Spleen (tissue), 11 donors: ENCODE measurements around the gene FBLN2. TPM values are rescaled to one million over a fixed set of nuclear protein-coding genes. Genes with fewer than 3 reads are reported as not detected.
A peak's percentile ranks its signal among the peaks of the same experiment; 100 is the strongest.

Source experiments
- DNase-seq: peaks from one replicate; pipeline ENCODE4 v3.0.0-alpha.2; 2020
- H3K27ac ChIP-seq, 8 donors: fragments of 200-600 bp; sonication (generic) in 7 of 8; 1 replicate in 4 of 8; 2 replicates in 4 of 8; pipeline versions ENCODE4 v1.5.0 to v1.8.0; 2016 to 2021; ENCODE audit warnings: inconsistent platforms in 4 of 8, mild to moderate bottlenecking in 4 of 8, moderate library complexity in 1 of 8
- H3K27me3 ChIP-seq, 7 donors: fragments of 200-600 bp; sonication (generic) in 6 of 7; replicated peaks in 1 of 7; 1 replicate in 4 of 7; 2 replicates in 3 of 7; pipeline versions ENCODE4 v1.5.0 to v1.8.0; 2016 to 2021; ENCODE audit warnings: inconsistent platforms in 3 of 7, mild to moderate bottlenecking in 1 of 7
- H3K36me3 ChIP-seq, 6 donors: fragments of 200-600 bp; sonication (generic) in 5 of 6; 1 replicate in 4 of 6; 2 replicates in 2 of 6; pipeline versions ENCODE4 v1.5.0 to v1.8.0; 2016 to 2021; ENCODE audit warnings: inconsistent platforms in 2 of 6
- H3K4me1 ChIP-seq, 6 donors: fragments of 200-600 bp; sonication (generic) in 5 of 6; 1 replicate in 3 of 6; 2 replicates in 3 of 6; pipeline versions ENCODE4 v1.5.0 to v1.8.0; 2016 to 2021; ENCODE audit warnings: inconsistent platforms in 3 of 6
- H3K4me3 ChIP-seq, 8 donors: fragments of 200-600 bp; sonication (generic) in 7 of 8; 1 replicate in 4 of 8; 2 replicates in 4 of 8; pipeline versions ENCODE4 v1.5.0 to v1.8.0; 2016 to 2021; ENCODE audit warnings: inconsistent platforms in 4 of 8, mild to moderate bottlenecking in 4 of 8, moderate library complexity in 2 of 8
- H3K9me3 ChIP-seq, 8 donors: fragments of 200-600 bp; sonication (generic) in 7 of 8; 1 replicate in 4 of 8; 2 replicates in 4 of 8; pipeline versions ENCODE4 v1.5.0 to v1.8.0; 2016 to 2021; ENCODE audit warnings: inconsistent platforms in 4 of 8
- CTCF ChIP-seq, 11 experiments: fragments of 200-600 bp in 7 of 11; fragments of 450-650 bp in 4 of 11; sonication (generic) in 4 of 11; IDR thresholded peaks in 8 of 11; conservative IDR thresholded peaks in 3 of 11; 1 replicate in 7 of 11; 2 replicates in 4 of 11; pipeline versions ENCODE4 v1.4.0 to v1.8.0; 2016 to 2021; ENCODE audit warnings: antibody characterized with exemption in 11 of 11, inconsistent platforms in 4 of 11, mild to moderate bottlenecking in 1 of 11
- POLR2A ChIP-seq, 3 donors: fragments of 450-650 bp; IDR thresholded peaks; one replicate each; pipeline ENCODE4 v1.5.1; 2017; ENCODE audit warnings: antibody characterized with exemption in 3 of 3, mild to moderate bottlenecking in 1 of 3
- POLR2AphosphoS5 ChIP-seq, 3 donors: sonication (generic); formaldehyde crosslinking; IDR thresholded peaks; one replicate each; pipeline ENCODE4 v1.5.1; 2017; ENCODE audit warnings: antibody characterized with exemption in 3 of 3
- WGBS, 5 donors: extraction: QIAGEN DNeasy Blood & Tissue Kit in 3 of 5; methylation state at CpG; one replicate each; pipeline versions ENCODE4 v1.1.5 to v1.1.7; 2013 to 2018; 5-methylcytosine and 5-hydroxymethylcytosine counted together
- intact Hi-C: fragments of 100-400 bp; cut with DNase I; formaldehyde crosslinking; loops from one replicate; pipeline ENCODE4 v1.15.0; 2023; ENCODE audit warnings: low total_unique reads
- polyA plus RNA-seq, 3 donors: library from polyadenylated mRNA; stranded (reverse); fragments of 200-250 nt; gene quantifications; one replicate each; pipeline ENCODE4 v1.2.1, GENCODE V29; 2013
- total RNA-seq, 7 donors: library from RNA; depleted of rRNA in 3 of 7; stranded (reverse); fragments of >200 nt in 3 of 7; fragmentation: NEBNext Ultra II Directional in 4 of 7; extraction: Animal tissue kit (Norgen Biotek cat#: 25700) in 4 of 7; gene quantifications; one replicate each; pipeline versions ENCODE4 v1.1.0 to v1.2.1, GENCODE V29; 2016 to 2021
- donor health status: healthy with polysubstance abuse.
- donor health status: DM: no; HTN: no; CAD: no; lungs with moderate emphysema.
- donor health status: DM: no; HTN: no; CAD: no.
- donor health status: Bipolar disorder and iron deficiency.
- donor health status: healthy.
- donor health status: DM: no; HTN: no; CAD: no.
- donor health status: DM: yes; HTN: yes; CAD: no.

The FBLN2 gene
- total and polyA plus RNA-seq, 10 donors = 6.1 to 28.2 (median 12.5) TPM

DNA sequence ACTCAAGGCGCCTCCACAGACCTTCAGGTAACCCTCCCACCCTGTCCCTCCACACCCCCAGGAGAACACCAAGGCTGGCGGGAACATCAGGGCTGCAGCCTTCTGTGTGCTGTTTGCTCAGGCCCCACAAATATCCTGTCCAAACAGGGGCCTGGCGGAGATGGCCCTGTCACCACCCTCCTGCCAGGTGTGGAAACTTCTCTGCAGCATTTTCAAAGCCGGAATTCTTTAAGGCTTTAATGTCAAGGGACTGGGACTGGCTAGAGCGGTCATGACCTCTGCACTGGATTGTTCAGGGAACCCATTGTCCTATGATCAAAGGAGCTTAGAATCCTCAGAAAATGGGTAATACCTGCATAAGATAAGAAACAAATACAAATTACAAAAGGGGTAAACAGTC, 46.6 kb downstream of the FBLN2 start:
- no peaks in the 10 kb centered on the region for H3K9me3 ChIP-seq
- no peaks in the 10 kb centered on the region for H3K4me1 ChIP-seq
- intact Hi-C loops = no loop called here
- H3K27ac ChIP-seq = no peak overlapping the region
- peak; percentile 45 for DNase-seq
- no peaks in the 10 kb centered on the region for H3K36me3 ChIP-seq
- WGBS, 5 donors = 81 to 90% (median 89%) methylated on average over 4 to 5 of the region's 5 CpGs
- no peak for TF ChIP-seq POLR2AphosphoS5 (IDR thresholded peaks at IDR 0.05)
- TF ChIP-seq CTCF (IDR thresholded peaks at IDR 0.05 in 8 of 11, conservative IDR thresholded peaks at IDR 0.05 in 3 of 11) = no peak
- TF ChIP-seq POLR2A (IDR thresholded peaks at IDR 0.05) = no peak
- peaks cover 0 to 18% (median 0%) of the 10 kb centered on the region in 7 donors for H3K27me3 ChIP-seq
- no peak overlapping the region for H3K4me3 ChIP-seq

GRCh38 chr3:13596426-13597205, 47.7 kb downstream of the FBLN2 start:
- Histone ChIP-seq H3K9me3 (no peaks in the 10 kb centered on the region), H3K36me3 (no peaks in the 10 kb centered on the region), H3K4me3 (no peak overlapping the region), H3K27me3 (peaks cover 0 to 18% (median 0%) of the 10 kb centered on the region in 7 donors), H3K4me1 (no peaks in the 10 kb centered on the region), H3K27ac (no peak overlapping the region)
- 85 to 90% (median 86%) methylated on average over 3 of the region's 3 CpGs for WGBS, 5 donors
- DNase-seq = peak; percentile 12
- TF ChIP-seq POLR2A (IDR thresholded peaks at IDR 0.05) (no peak), POLR2AphosphoS5 (IDR thresholded peaks at IDR 0.05) (no peak), CTCF (IDR thresholded peaks at IDR 0.05 in 8 of 11, conservative IDR thresholded peaks at IDR 0.05 in 3 of 11) (no peak)
- intact Hi-C loops = no loop called here

- 61 to 88% (median 78%) methylated on average over 5 to 8 of the region's 8 CpGs for WGBS, 5 donors
- intact Hi-C loops = no loop called here
- no peak for TF ChIP-seq POLR2A (IDR thresholded peaks at IDR 0.05)
- no peak for TF ChIP-seq POLR2AphosphoS5 (IDR thresholded peaks at IDR 0.05)
- TF ChIP-seq CTCF (IDR thresholded peaks at IDR 0.05 in 8 of 11, conservative IDR thresholded peaks at IDR 0.05 in 3 of 11) = no peak
- H3K4me3 ChIP-seq = no peak overlapping the region
- peaks cover 0 to 18% (median 0%) of the 10 kb centered on the region in 7 donors for H3K27me3 ChIP-seq
- no peaks in the 10 kb centered on the region for H3K9me3 ChIP-seq
- peak; percentile 51 for DNase-seq
- no peaks in the 10 kb centered on the region for H3K36me3 ChIP-seq
- no peak overlapping the region for H3K27ac ChIP-seq
- no peaks in the 10 kb centered on the region for H3K4me1 ChIP-seq
Measured at GRCh38 chr3:13597661-13598060, 48.7 kb downstream of the FBLN2 start.

- Histone ChIP-seq H3K4me1 (no peaks in the 10 kb centered on the region), H3K36me3 (no peaks in the 10 kb centered on the region), H3K9me3 (no peaks in the 10 kb centered on the region), H3K4me3 (no peak overlapping the region), H3K27me3 (peaks cover 0 to 18% (median 0%) of the 10 kb centered on the region in 7 donors), H3K27ac (no peak overlapping the region)
- intact Hi-C loops = no loop called here
- no peak for TF ChIP-seq POLR2AphosphoS5 (IDR thresholded peaks at IDR 0.05)
- no peak for TF ChIP-seq POLR2A (IDR thresholded peaks at IDR 0.05)
- TF ChIP-seq CTCF (IDR thresholded peaks at IDR 0.05 in 8 of 11, conservative IDR thresholded peaks at IDR 0.05 in 3 of 11) = no peak
- peak; percentile 30 for DNase-seq
- WGBS, 5 donors = 73 to 92% (median 86%) methylated on average over 3 to 5 of the region's 5 CpGs
Measured at GRCh38 chr3:13598201-13598600, 49.3 kb downstream of the FBLN2 start.
